ENCODE data around the gene TRPM4.

GRCh38 chr19:49222528-49222927, 64.9 kb downstream of the TRPM4 start:
- no peak for TF ChIP-seq REST (IDR thresholded peaks at IDR 0.05; ENCODE audit: insufficient read depth in 1 of 2, low read depth in 2 of 2, low read length in 2 of 2)
- no peak for TF ChIP-seq SIN3A (IDR thresholded peaks at IDR 0.05; ENCODE audit: borderline replicate concordance, insufficient read depth, low read length)
- TF ChIP-seq POLR2AphosphoS5 (IDR thresholded peaks at IDR 0.05; ENCODE audit: low read depth, low read length): no peak
- no peak for TF ChIP-seq TAF1 (IDR thresholded peaks at IDR 0.05; ENCODE audit: borderline replicate concordance, insufficient read depth, low read length)
